KMS-11 (cell line): ENCODE data around the gene FAM120AOS.

Source experiments
- H2AFZ ChIP-seq: fragments of 200-600 bp; sonication (generic); 2 replicates; pipeline ENCODE4 v1.6.1; 2016; ENCODE audit warnings: antibody characterized with exemption, mixed run types, low read depth
- H3K27ac ChIP-seq: fragments of 200-600 bp; sonication (generic); 2 replicates; pipeline ENCODE4 v1.6.1; 2016; ENCODE audit warnings: mild to moderate bottlenecking, mixed run types
- H3K27me3 ChIP-seq: fragments of 200-600 bp; sonication (generic); 2 replicates; pipeline ENCODE4 v1.6.1; 2017; ENCODE audit warnings: mild to moderate bottlenecking, low read depth, mixed run types, moderate library complexity; ENCODE audit not compliant: insufficient read depth
- H3K36me3 ChIP-seq: fragments of 200-600 bp; sonication (generic); 2 replicates; pipeline ENCODE4 v1.6.1; 2017; ENCODE audit warnings: mild to moderate bottlenecking, mixed run types; ENCODE audit not compliant: insufficient read depth
- H3K4me1 ChIP-seq: fragments of 200-600 bp; sonication (generic); 2 replicates; pipeline ENCODE4 v1.6.1; 2016; ENCODE audit warnings: mild to moderate bottlenecking, low read depth, mixed run types; ENCODE audit not compliant: poor library complexity, severe bottlenecking
- H3K4me2 ChIP-seq: fragments of 200-600 bp; sonication (generic); 2 replicates; pipeline ENCODE4 v1.7.0; 2016; ENCODE audit warnings: mild to moderate bottlenecking, mixed run types
- H3K4me3 ChIP-seq: fragments of 200-600 bp; sonication (generic); IDR thresholded peaks from 2 replicates; pipeline ENCODE4 v1.6.1; 2017; ENCODE audit warnings: low read depth, low read length, mixed read lengths; ENCODE audit not compliant: insufficient read depth
- H3K79me2 ChIP-seq: fragments of 200-600 bp; sonication (generic); 2 replicates; pipeline ENCODE4 v1.6.1; 2016; ENCODE audit warnings: low read depth, mixed run types; ENCODE audit not compliant: insufficient read depth
- H3K9ac ChIP-seq: fragments of 200-600 bp; sonication (generic); 2 replicates; pipeline ENCODE4 v1.6.1; 2016; ENCODE audit warnings: mild to moderate bottlenecking, mixed run types
- H4K20me1 ChIP-seq: fragments of 200-600 bp; sonication (generic); 2 replicates; pipeline ENCODE4 v1.6.1; 2016; ENCODE audit warnings: mild to moderate bottlenecking, mixed run types; ENCODE audit not compliant: insufficient read depth
- TF ChIP-seq, protein P1 (sequence below): fragments of 200-600 bp; sonication (generic); conservative IDR thresholded peaks from 2 replicates; pipeline ENCODE4 v1.6.1; 2017; ENCODE audit warnings: low read depth, mild to moderate bottlenecking, antibody characterized with exemption, low read length, moderate library complexity, mixed read lengths

FAM120AOS gene

DNA sequence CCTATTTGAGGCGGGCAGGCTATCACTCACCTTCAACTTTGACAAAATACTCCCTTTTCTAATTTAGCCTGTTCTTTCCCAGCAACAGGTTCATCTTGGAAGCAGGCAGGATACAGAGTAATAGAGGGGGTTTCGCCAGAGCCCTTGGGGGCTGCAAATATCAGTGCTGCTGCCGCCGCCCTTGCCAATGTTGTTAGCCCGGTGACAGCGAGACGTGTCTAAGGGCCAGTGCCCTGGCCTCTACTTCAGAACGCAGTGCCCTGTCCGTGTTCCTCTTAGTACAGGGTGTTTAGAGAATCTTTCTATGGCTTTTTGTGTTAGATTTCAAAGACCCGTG is 703 bp downstream of the FAM120AOS start:
- Histone ChIP-seq H3K27me3 (no peaks in the 10 kb centered on the region), H3K36me3 (no peaks in the 10 kb centered on the region; the same call in 1 of the 2 replicates), H4K20me1 (peaks cover 30% of the 10 kb centered on the region; the same call in 1 of the 2 replicates), H3K79me2 (peaks cover 79% of the 10 kb centered on the region), H3K9ac (peak overlapping the region; percentile 82), H3K4me2 (peak overlapping the region; percentile 86), H2AFZ (no peak overlapping the region), H3K27ac (peak overlapping the region; percentile 75), H3K4me1 (peaks cover 53% of the 10 kb centered on the region), H3K4me3 (no peak overlapping the region)
- TF ChIP-seq, protein P1, sequence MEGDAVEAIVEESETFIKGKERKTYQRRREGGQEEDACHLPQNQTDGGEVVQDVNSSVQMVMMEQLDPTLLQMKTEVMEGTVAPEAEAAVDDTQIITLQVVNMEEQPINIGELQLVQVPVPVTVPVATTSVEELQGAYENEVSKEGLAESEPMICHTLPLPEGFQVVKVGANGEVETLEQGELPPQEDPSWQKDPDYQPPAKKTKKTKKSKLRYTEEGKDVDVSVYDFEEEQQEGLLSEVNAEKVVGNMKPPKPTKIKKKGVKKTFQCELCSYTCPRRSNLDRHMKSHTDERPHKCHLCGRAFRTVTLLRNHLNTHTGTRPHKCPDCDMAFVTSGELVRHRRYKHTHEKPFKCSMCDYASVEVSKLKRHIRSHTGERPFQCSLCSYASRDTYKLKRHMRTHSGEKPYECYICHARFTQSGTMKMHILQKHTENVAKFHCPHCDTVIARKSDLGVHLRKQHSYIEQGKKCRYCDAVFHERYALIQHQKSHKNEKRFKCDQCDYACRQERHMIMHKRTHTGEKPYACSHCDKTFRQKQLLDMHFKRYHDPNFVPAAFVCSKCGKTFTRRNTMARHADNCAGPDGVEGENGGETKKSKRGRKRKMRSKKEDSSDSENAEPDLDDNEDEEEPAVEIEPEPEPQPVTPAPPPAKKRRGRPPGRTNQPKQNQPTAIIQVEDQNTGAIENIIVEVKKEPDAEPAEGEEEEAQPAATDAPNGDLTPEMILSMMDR = no peak

DNA sequence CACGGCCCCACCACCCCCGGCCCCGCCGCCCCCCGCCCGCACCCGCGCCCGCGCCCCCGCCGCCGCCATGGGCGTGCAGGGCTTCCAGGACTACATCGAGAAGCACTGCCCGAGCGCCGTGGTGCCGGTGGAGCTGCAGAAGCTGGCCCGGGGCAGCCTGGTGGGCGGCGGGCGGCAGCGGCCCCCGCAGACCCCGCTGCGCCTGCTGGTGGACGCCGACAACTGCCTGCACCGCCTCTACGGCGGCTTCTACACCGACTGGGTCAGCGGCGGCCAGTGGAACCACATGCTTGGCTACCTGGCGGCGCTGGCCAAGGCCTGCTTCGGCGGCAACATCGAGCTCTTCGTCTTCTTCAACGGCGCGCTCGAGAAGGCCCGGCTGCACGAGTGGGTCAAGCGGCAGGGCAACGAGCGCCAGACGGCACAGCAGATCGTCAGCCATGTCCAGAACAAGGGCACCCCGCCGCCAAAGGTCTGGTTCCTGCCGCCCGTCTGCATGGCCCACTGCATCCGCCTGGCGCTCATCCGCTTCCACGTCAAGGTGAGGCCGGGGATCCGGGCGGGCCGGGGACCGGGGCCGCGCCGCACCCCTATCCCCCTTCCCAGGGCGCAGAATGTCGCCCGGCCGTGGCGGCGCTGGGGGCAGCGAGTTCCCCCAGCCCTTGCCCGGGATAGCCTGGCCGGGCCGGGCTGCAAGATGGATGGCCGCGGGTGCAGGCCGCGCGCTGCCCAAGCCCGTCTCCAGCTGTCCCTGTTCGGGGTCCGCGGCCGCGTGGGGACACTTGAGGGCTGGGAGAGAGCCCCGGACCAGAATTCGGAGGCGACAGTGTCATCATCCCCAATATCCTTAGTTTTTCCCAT is 1.3 kb downstream of the FAM120AOS start:
- TF ChIP-seq, protein P1 = no peak
- Histone ChIP-seq H4K20me1 (peaks cover 29% of the 10 kb centered on the region; the same call in 1 of the 2 replicates), H2AFZ (peak overlapping the region; percentile 61; the same call in 1 of the 2 replicates), H3K36me3 (no peaks in the 10 kb centered on the region; the same call in 1 of the 2 replicates), H3K27ac (peak overlapping the region; percentile 75), H3K4me2 (peak overlapping the region; percentile 86), H3K4me3 (no peak overlapping the region), H3K27me3 (no peaks in the 10 kb centered on the region), H3K4me1 (peaks cover 58% of the 10 kb centered on the region), H3K9ac (peak overlapping the region; percentile 82), H3K79me2 (peaks cover 73% of the 10 kb centered on the region)

DNA sequence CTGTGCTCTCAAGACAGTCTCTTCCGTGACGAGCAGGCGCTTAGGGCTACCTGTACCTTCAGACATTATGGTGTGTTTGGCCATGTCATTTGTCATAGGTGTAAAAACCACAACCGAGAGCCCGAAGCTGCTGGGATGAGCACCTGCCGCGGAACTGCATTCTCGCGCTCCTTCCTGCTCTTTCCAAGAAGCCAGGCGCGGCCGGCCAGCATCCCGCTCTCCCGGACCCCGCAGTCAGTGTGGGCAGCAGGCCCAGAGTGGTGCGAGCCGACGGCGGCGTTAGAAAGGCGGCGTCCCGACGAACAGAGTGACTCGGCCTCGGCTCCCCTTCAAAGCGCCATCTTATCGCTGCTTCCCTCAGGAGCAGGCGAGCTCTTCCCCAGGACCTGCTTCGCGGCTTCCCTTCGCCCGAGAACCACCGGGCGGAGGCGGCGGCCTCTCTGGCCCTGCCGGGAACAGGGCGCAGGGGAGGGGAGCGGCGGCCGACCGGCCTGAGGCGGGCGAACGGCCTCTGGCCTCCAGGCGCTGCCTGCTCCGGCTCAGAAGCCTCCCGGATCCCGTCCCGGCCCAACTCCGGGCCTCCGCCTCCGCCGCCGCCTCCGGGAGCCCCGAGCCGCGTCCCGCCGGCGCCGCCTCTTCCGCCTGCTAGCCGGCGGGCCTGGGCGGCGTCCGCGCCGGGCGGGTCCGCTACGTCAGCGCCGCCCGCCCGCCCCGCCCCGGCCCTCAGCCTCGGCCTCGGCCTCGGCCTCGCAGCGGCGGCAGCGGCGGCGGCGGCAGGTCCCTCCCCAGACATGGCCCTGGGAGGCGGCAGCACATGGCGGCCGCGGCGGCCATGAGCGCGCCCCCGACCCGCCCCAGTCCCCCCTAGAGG is 2.2 kb downstream of the FAM120AOS start, which contains the start of gene FAM120A:
FAM120A (plus strand) TSS at position 741 of the 871 bp plus-strand sequence. CDS start 231 bp downstream, outside the sequence.
- Histone ChIP-seq H2AFZ (peak within 1 kb of the TSS; percentile 70), H3K27me3 (no peaks in the 10 kb centered on the region), H3K27ac (peak within 1 kb of the TSS; percentile 80), H3K79me2 (peaks cover 64% of the 10 kb centered on the region), H3K4me1 (peaks cover 52% of the 10 kb centered on the region), H4K20me1 (peaks cover 20% of the 10 kb centered on the region; the same call in 1 of the 2 replicates), H3K4me3 (no peak within 1 kb of the TSS), H3K36me3 (no peaks in the 10 kb centered on the region; the same call in 1 of the 2 replicates), H3K4me2 (peak within 1 kb of the TSS; percentile 94), H3K9ac (peak within 1 kb of the TSS; percentile 82)
- TF ChIP-seq, protein P1 = no peak

DNA sequence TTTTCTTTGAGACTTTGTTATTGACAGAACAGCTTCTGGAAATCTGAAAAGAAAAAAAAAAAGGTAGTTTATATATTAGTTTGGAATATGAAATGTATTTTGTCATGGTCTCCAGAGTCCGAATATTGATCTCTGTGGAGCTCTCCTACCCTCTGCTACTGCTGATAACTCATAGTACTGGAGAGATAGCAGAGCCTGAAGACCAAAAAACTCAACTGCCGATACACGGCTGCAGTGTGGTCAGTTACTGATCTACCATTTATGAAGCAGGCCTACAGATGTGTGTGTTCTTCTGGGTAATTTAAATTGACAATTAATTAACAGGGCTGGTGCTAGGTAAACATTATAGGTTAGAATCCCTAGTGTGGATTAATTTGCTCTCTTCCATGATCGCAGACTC is 5.7 kb downstream of the FAM120AOS start:
- peak overlapping the region; percentile 33 for H3K4me2 ChIP-seq
- H3K9ac ChIP-seq = no peak overlapping the region
- H3K36me3 ChIP-seq = no peaks in the 10 kb centered on the region; the same call in 1 of the 2 replicates
- no peak overlapping the region for H2AFZ ChIP-seq
- peaks cover 30% of the 10 kb centered on the region for H3K79me2 ChIP-seq
- H3K27me3 ChIP-seq = no peaks in the 10 kb centered on the region
- no peaks in the 10 kb centered on the region for H4K20me1 ChIP-seq
- H3K27ac ChIP-seq = peak overlapping the region; percentile 21; the same call in 1 of the 2 replicates
- peaks cover 29% of the 10 kb centered on the region for H3K4me1 ChIP-seq
- no peak overlapping the region for H3K4me3 ChIP-seq
- TF ChIP-seq, protein P1 = no peak
